ENCODE measurements around the gene P2RX5. TPM values are rescaled to one million over a fixed set of nuclear protein-coding genes. Genes with fewer than 3 reads are reported as not detected.
"Not testable (repeated sequence)": the region's sequence is repeated elsewhere in the genome, so short reads cannot be mapped to it uniquely, and the experiment has no call there.

The P2RX5 gene
- total RNA-seq, 1 experiment from 2014 or later = 0.66 TPM

GRCh38 chr17:3735515-3735914 is 39.6 kb upstream of the P2RX5 start:
- Mint-ChIP-seq H3K36me3 (ENCODE audit: insufficient read depth, unreplicated experiment) (peaks cover 7% of the 10 kb centered on the region), H3K4me1 (ENCODE audit: low read depth, unreplicated experiment) (no peaks in the 10 kb centered on the region), H3K9me3 (ENCODE audit: unreplicated experiment) (no peaks in the 10 kb centered on the region), H3K27me3 (ENCODE audit: insufficient read depth, unreplicated experiment) (no peaks in the 10 kb centered on the region), H3K27ac (ENCODE audit: unreplicated experiment) (no peak overlapping the region), H3K4me3 (ENCODE audit: unreplicated experiment) (no peak overlapping the region)
- no peaks in the 10 kb centered on the region for H3K9me3 ChIP-seq
- no peaks in the 10 kb centered on the region for H3K27me3 ChIP-seq (replicated peaks; ENCODE audit: control insufficient read depth, insufficient read depth, low read length)
- no peak overlapping the region for H3K4me3 ChIP-seq (ENCODE audit: low read depth, low read length)
- intact Hi-C loops (cut with micrococcal nuclease; ENCODE audit: unreplicated experiment) = loop anchor here (5.0 kb wide), 2 partner anchors 72 to 267 kb away; no protein-coding TSS in a partner anchor
- TF ChIP-seq CTCF (IDR thresholded peaks at IDR 0.05; ENCODE audit: insufficient read depth in 1 of 2, low read depth in 1 of 2, low read length in 1 of 2, severe bottlenecking in 1 of 2, unreplicated experiment in 1 of 2) = no peak
- CTCF ChIA-PET = interaction anchor here (1.8 kb wide), 1 partner anchor 111 kb away, joined by 4 read pairs; no protein-coding TSS in a partner anchor
- POLR2A ChIA-PET = no interaction called here
- no TSS peak for BruUV-seq (replicated peaks)
- no peak for DNase-seq
- H3K4me1 ChIP-seq = no peaks in the 10 kb centered on the region
- no peaks in the 10 kb centered on the region for H3K36me3 ChIP-seq (ENCODE audit: control insufficient read depth, insufficient read depth, low read length)

- H3K27ac Mint-ChIP-seq (ENCODE audit: unreplicated experiment); BruUV-seq (replicated peaks); POLR2A ChIA-PET; H3K4me3 Mint-ChIP-seq (ENCODE audit: unreplicated experiment); H3K27me3 Mint-ChIP-seq (ENCODE audit: insufficient read depth, unreplicated experiment); H3K4me1 Mint-ChIP-seq (ENCODE audit: low read depth, unreplicated experiment); H3K36me3 ChIP-seq (ENCODE audit: control insufficient read depth, insufficient read depth, low read length); DNase-seq; H3K4me1 ChIP-seq; H3K27me3 ChIP-seq (replicated peaks; ENCODE audit: control insufficient read depth, insufficient read depth, low read length); H3K36me3 Mint-ChIP-seq (ENCODE audit: insufficient read depth, unreplicated experiment); H3K9me3 ChIP-seq; H3K9me3 Mint-ChIP-seq (ENCODE audit: unreplicated experiment); H3K4me3 ChIP-seq (ENCODE audit: low read depth, low read length): not testable (repeated sequence)
- intact Hi-C loops (cut with micrococcal nuclease; ENCODE audit: unreplicated experiment) = loop anchor here (5.0 kb wide), 2 partner anchors 72 to 267 kb away; no protein-coding TSS in a partner anchor
- CTCF ChIA-PET = interaction anchor here (1.0 to 1.8 kb wide), 2 partner anchors 81 to 112 kb away, joined by 3 to 4 read pairs; no protein-coding TSS in a partner anchor
Observed at GRCh38 chr17:3734911-3735276, 38.9 kb upstream of the P2RX5 start.

- Mint-ChIP-seq H3K27me3 (ENCODE audit: insufficient read depth, unreplicated experiment) (no peaks in the 10 kb centered on the region), H3K4me3 (ENCODE audit: unreplicated experiment) (no peak overlapping the region), H3K27ac (ENCODE audit: unreplicated experiment) (no peak overlapping the region), H3K36me3 (ENCODE audit: insufficient read depth, unreplicated experiment) (peaks cover 13% of the 10 kb centered on the region), H3K4me1 (ENCODE audit: low read depth, unreplicated experiment) (no peaks in the 10 kb centered on the region), H3K9me3 (ENCODE audit: unreplicated experiment) (no peaks in the 10 kb centered on the region)
- H3K4me1 ChIP-seq = no peaks in the 10 kb centered on the region
- BruUV-seq (replicated peaks) = no TSS peak
- no peaks in the 10 kb centered on the region for H3K27me3 ChIP-seq (replicated peaks; ENCODE audit: control insufficient read depth, insufficient read depth, low read length)
- intact Hi-C loops (cut with micrococcal nuclease; ENCODE audit: unreplicated experiment) = no loop called here
- POLR2A ChIA-PET = no interaction called here
- H3K36me3 ChIP-seq (ENCODE audit: control insufficient read depth, insufficient read depth, low read length) = no peaks in the 10 kb centered on the region
- CTCF ChIA-PET = no interaction called here
- H3K9me3 ChIP-seq = no peaks in the 10 kb centered on the region
- DNase-seq = no peak
- no peak overlapping the region for H3K4me3 ChIP-seq (ENCODE audit: low read depth, low read length)
- TF ChIP-seq CTCF (IDR thresholded peaks at IDR 0.05; ENCODE audit: insufficient read depth in 1 of 2, low read depth in 1 of 2, low read length in 1 of 2, severe bottlenecking in 1 of 2, unreplicated experiment in 1 of 2) = no peak
Observed at GRCh38 chr17:3732210-3732621, 36.3 kb upstream of the P2RX5 start.
